HepG2 (cell line): ENCODE data around the gene SNRNP48. TPM values are rescaled to one million over a fixed set of nuclear protein-coding genes. Genes with fewer than 3 reads are reported as not detected.
A peak's percentile ranks its signal among the peaks of the same experiment; 100 is the strongest.

Source experiments
- HMG20B ChIP-seq: conservative IDR thresholded peaks from 2 replicates; pipeline ENCODE4 v1.6.1; 2016; ENCODE audit warnings: missing genetic modification reagents, missing compliant biosample characterization
- ISX ChIP-seq: sonication (generic); formaldehyde crosslinking; conservative IDR thresholded peaks from 2 replicates; pipeline ENCODE4 v1.5.0; 2020; ENCODE audit warnings: missing genetic modification reagents
- NR2F2 ChIP-seq: IDR thresholded peaks from 2 replicates; pipeline ENCODE4 v1.6.1; 2012; ENCODE audit warnings: low read depth, inconsistent platforms, borderline replicate concordance
- RARG ChIP-seq: sonication (generic); formaldehyde crosslinking; IDR thresholded peaks from 2 replicates; pipeline ENCODE4 v1.4.0; 2020; ENCODE audit warnings: low read depth, mild to moderate bottlenecking, missing genetic modification reagents
- RBFOX2 ChIP-seq: fragments of 200-400 bp; formaldehyde crosslinking; IDR thresholded peaks from 2 replicates; pipeline ENCODE4 v1.6.1; 2017; ENCODE audit warnings: low read depth, mild to moderate bottlenecking, low read length
- RCOR2 ChIP-seq: IDR thresholded peaks from 2 replicates; pipeline ENCODE4 v1.6.1; 2016; ENCODE audit warnings: missing biosample characterization, missing genetic modification reagents
- TAF15 ChIP-seq: fragments of 200-400 bp; formaldehyde crosslinking; IDR thresholded peaks from one replicate; pipeline ENCODE4 v1.6.1; 2018; ENCODE audit warnings: mild to moderate bottlenecking, low read depth, low read length; ENCODE audit not compliant: poor library complexity, severe bottlenecking
- TARDBP ChIP-seq: sonication (generic); formaldehyde crosslinking; IDR thresholded peaks from 2 replicates; pipeline ENCODE4 v1.8.0; 2022; ENCODE audit warnings: mild to moderate bottlenecking, missing genetic modification reagents
- ZMYM3 ChIP-seq: sonication (generic); formaldehyde crosslinking; IDR thresholded peaks from 2 replicates; pipeline ENCODE4 v1.5.1; 2020; ENCODE audit warnings: mild to moderate bottlenecking, missing genetic modification reagents
- ZNF777 ChIP-seq: sonication (generic); formaldehyde crosslinking; IDR thresholded peaks from 2 replicates; pipeline ENCODE4 v1.4.0; 2020; ENCODE audit warnings: missing genetic modification reagents
- ZSCAN21 ChIP-seq: sonication (generic); formaldehyde crosslinking; IDR thresholded peaks from 2 replicates; pipeline ENCODE4 v1.8.0; 2022; ENCODE audit warnings: mild to moderate bottlenecking, missing genetic modification reagents, moderate library complexity, borderline replicate concordance
- polyA plus RNA-seq, 8 experiments: library from polyadenylated mRNA; depleted of rRNA in 3 of 8; stranded (reverse) in 7 of 8; unstranded in 1 of 8; fragments of >200 nt; fragmentation: Illumina TruSeq in 4 of 8; extraction: Trizol in 4 of 8; gene quantifications; 2 replicates each; pipeline versions ENCODE4 v1.2.1 to v1.2.3, GENCODE V29; 2011 to 2016; ENCODE audit warnings: low read depth in 4 of 8, missing spikeins in 1 of 8, mixed read lengths in 1 of 8; ENCODE audit not compliant: insufficient read depth in 1 of 8
- total RNA-seq, 5 experiments: library from RNA; depleted of rRNA; stranded (reverse); fragments of >200 nt; fragmentation: Illumina TruSeq; extraction: Trizol; gene quantifications; 2 replicates each; pipeline ENCODE4 v1.2.3, GENCODE V29; 2016; ENCODE audit warnings: low read depth in 1 of 5
- TF ChIP-seq, protein P1 (sequence below): sonication (generic); formaldehyde crosslinking; IDR thresholded peaks from 2 replicates; pipeline ENCODE4 v1.4.0; 2020; ENCODE audit warnings: mild to moderate bottlenecking, missing genetic modification reagents
- TF ChIP-seq, protein P2 (sequence below), 2 experiments: fragments of 450-650 bp in 1 of 2; sonication (generic) in 1 of 2; formaldehyde crosslinking in 1 of 2; IDR thresholded peaks; 2 replicates each; pipeline versions ENCODE4 v1.6.1 to v1.8.0; 2016 to 2022; ENCODE audit warnings: antibody characterized with exemption in 1 of 2, mild to moderate bottlenecking in 1 of 2, missing genetic modification reagents in 1 of 2
- TF ChIP-seq, protein P3 (sequence below): sonication (generic); formaldehyde crosslinking; IDR thresholded peaks from 2 replicates; pipeline ENCODE4 v1.4.0; 2020; ENCODE audit warnings: missing genetic modification reagents, mild to moderate bottlenecking, borderline replicate concordance

Gene SNRNP48
- total and polyA plus RNA-seq, 2 of the 13 experiments (the other 11 are each of a cell fraction or from before 2014, with no cell fraction given) = 17.5 to 47.5 TPM

DNA sequence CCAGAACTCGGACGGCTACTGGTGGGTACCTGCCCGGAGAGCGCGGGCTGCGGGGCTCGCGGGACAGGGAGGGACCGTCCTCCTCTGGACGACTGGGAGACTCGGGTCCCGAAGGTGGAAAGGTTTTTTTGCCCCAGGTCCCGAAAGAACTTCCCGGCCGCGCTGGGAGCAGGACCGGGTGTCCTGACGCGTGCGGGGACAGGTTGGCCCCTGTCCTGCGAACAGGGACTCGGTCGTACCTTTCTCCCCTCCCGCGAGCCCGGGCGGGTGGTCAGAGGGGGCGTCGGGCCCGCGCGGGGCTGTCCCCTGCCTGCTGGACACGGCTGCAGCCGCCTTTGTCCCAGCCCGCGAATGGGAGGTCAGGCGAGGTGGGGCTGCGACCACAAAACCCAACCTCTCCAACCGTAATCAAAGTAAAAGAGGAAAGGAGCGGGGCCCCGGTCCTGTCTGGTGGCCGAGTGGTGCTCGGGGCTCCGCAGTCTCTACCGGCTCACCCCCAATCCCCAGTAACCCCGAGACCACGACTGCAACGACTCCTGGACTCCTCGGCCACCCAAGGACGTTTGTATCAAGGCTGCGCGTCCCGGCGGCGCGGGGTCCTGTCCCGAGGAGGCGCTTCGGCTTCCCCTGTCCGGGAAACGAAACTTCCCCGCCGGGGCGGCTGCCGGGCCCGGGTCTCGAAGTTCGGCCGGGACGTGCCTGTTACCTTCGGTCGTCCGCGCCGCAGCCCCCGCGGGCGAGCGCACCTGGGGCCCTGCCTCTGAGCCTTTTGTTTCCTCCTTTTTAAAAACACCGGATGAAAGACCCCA is 47.7 kb upstream of the SNRNP48 start (continued):
- TF ChIP-seq RARG (CRISPR knock-in tag) (0 out of 2 replicates have a peak, but pooled peaks have one; percentile 55), ZMYM3 (CRISPR knock-in tag) (no peak), RCOR2 (CRISPR knock-in tag) (no peak), ZNF777 (CRISPR knock-in tag) (peak; percentile 69), TAF15 (no peak), ISX (CRISPR knock-in tag) (no peak), RBFOX2 (peak; percentile 90), ZSCAN21 (CRISPR knock-in tag) (no peak), HMG20B (CRISPR knock-in tag) (no peak), NR2F2 (0 out of 2 replicates have a peak, but pooled peaks have one; percentile 32), TARDBP (peak; percentile 8; the same call in 1 of the 2 replicates)
- TF ChIP-seq, protein P1, sequence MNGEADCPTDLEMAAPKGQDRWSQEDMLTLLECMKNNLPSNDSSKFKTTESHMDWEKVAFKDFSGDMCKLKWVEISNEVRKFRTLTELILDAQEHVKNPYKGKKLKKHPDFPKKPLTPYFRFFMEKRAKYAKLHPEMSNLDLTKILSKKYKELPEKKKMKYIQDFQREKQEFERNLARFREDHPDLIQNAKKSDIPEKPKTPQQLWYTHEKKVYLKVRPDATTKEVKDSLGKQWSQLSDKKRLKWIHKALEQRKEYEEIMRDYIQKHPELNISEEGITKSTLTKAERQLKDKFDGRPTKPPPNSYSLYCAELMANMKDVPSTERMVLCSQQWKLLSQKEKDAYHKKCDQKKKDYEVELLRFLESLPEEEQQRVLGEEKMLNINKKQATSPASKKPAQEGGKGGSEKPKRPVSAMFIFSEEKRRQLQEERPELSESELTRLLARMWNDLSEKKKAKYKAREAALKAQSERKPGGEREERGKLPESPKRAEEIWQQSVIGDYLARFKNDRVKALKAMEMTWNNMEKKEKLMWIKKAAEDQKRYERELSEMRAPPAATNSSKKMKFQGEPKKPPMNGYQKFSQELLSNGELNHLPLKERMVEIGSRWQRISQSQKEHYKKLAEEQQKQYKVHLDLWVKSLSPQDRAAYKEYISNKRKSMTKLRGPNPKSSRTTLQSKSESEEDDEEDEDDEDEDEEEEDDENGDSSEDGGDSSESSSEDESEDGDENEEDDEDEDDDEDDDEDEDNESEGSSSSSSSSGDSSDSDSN (CRISPR knock-in tag) = peak; percentile 33; the same call in 1 of the 2 replicates
- TF ChIP-seq, protein P2, sequence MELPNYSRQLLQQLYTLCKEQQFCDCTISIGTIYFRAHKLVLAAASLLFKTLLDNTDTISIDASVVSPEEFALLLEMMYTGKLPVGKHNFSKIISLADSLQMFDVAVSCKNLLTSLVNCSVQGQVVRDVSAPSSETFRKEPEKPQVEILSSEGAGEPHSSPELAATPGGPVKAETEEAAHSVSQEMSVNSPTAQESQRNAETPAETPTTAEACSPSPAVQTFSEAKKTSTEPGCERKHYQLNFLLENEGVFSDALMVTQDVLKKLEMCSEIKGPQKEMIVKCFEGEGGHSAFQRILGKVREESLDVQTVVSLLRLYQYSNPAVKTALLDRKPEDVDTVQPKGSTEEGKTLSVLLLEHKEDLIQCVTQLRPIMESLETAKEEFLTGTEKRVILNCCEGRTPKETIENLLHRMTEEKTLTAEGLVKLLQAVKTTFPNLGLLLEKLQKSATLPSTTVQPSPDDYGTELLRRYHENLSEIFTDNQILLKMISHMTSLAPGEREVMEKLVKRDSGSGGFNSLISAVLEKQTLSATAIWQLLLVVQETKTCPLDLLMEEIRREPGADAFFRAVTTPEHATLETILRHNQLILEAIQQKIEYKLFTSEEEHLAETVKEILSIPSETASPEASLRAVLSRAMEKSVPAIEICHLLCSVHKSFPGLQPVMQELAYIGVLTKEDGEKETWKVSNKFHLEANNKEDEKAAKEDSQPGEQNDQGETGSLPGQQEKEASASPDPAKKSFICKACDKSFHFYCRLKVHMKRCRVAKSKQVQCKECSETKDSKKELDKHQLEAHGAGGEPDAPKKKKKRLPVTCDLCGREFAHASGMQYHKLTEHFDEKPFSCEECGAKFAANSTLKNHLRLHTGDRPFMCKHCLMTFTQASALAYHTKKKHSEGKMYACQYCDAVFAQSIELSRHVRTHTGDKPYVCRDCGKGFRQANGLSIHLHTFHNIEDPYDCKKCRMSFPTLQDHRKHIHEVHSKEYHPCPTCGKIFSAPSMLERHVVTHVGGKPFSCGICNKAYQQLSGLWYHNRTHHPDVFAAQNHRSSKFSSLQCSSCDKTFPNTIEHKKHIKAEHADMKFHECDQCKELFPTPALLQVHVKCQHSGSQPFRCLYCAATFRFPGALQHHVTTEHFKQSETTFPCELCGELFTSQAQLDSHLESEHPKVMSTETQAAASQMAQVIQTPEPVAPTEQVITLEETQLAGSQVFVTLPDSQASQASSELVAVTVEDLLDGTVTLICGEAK (IDR thresholded peaks at IDR 0.05) = no peak
- TF ChIP-seq, protein P2 (CRISPR knock-in tag; IDR thresholded peaks at IDR 0.05) = peak; percentile 64; the same call in 1 of the 2 replicates
- TF ChIP-seq, protein P3, sequence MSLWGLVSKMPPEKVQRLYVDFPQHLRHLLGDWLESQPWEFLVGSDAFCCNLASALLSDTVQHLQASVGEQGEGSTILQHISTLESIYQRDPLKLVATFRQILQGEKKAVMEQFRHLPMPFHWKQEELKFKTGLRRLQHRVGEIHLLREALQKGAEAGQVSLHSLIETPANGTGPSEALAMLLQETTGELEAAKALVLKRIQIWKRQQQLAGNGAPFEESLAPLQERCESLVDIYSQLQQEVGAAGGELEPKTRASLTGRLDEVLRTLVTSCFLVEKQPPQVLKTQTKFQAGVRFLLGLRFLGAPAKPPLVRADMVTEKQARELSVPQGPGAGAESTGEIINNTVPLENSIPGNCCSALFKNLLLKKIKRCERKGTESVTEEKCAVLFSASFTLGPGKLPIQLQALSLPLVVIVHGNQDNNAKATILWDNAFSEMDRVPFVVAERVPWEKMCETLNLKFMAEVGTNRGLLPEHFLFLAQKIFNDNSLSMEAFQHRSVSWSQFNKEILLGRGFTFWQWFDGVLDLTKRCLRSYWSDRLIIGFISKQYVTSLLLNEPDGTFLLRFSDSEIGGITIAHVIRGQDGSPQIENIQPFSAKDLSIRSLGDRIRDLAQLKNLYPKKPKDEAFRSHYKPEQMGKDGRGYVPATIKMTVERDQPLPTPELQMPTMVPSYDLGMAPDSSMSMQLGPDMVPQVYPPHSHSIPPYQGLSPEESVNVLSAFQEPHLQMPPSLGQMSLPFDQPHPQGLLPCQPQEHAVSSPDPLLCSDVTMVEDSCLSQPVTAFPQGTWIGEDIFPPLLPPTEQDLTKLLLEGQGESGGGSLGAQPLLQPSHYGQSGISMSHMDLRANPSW = no peak
